H1 (cell line): Measurements from ENCODE around the gene CIAO2A. TPM values are rescaled to one million over a fixed set of nuclear protein-coding genes. Genes with fewer than 3 reads are reported as not detected.

Experiments
- CTCF ChIA-PET: fragments of 300-600 bp; sonication (Branson Sonifier 250); formaldehyde crosslinking; loops from one replicate; lab custom pipeline; 2021; ENCODE audit not compliant: partially characterized antibody; lab: Charles Lee
- POLR2A ChIA-PET: fragments of 300-600 bp; sonication (Branson Sonifier 250); formaldehyde crosslinking; loops from one replicate; lab custom pipeline; 2021; ENCODE audit warnings: inconsistent platforms; ENCODE audit not compliant: partially characterized antibody; lab: Charles Lee
- DNase-seq, 2 experiments: peaks; one replicate each; pipeline versions ENCODE4 v3.0.0 to v3.0.0-alpha.2; 2010 to 2022; ENCODE audit warnings: low spot score in 2 of 2, low read depth in 1 of 2, mixed read lengths in 1 of 2
- FAIRE-seq: peaks from 2 replicates; lab custom pipeline; 2011; peaks lifted over from hg19 to GRCh38; lab: Jason Lieb, UNC
- H2AFZ ChIP-seq: 2 replicates; pipeline ENCODE4 v1.8.1; 2012; ENCODE audit warnings: low read length, inconsistent platforms
- H2AK5ac ChIP-seq: 2 replicates; pipeline ENCODE4 v1.6.1; 2013; ENCODE audit warnings: low read depth, low read length
- H2BK120ac ChIP-seq: replicated peaks from 2 replicates; pipeline ENCODE3; 2013; ENCODE audit warnings: low read depth, low read length, inconsistent platforms
- H2BK12ac ChIP-seq: 2 replicates; pipeline ENCODE4 v1.6.1; 2013; ENCODE audit warnings: low read depth, low read length
- H2BK15ac ChIP-seq: 2 replicates; pipeline ENCODE4 v1.6.1; 2013; ENCODE audit warnings: low read length
- H2BK20ac ChIP-seq: 2 replicates; pipeline ENCODE4 v1.6.1; 2013; ENCODE audit warnings: low read length
- H2BK5ac ChIP-seq: 2 replicates; pipeline ENCODE4 v1.6.1; 2013; ENCODE audit warnings: low read depth, low read length
- H3K14ac ChIP-seq: 2 replicates; pipeline ENCODE4 v1.6.1; 2013; ENCODE audit warnings: inconsistent platforms; ENCODE audit not compliant: insufficient read length
- H3K18ac ChIP-seq: 2 replicates; pipeline ENCODE4 v1.6.1; 2013; ENCODE audit warnings: low read length; ENCODE audit errors: extremely low read depth
- H3K23ac ChIP-seq: 2 replicates; pipeline ENCODE4 v1.6.1; 2013; ENCODE audit warnings: inconsistent platforms; ENCODE audit not compliant: insufficient read length
- H3K23me2 ChIP-seq: 2 replicates; pipeline ENCODE4 v1.6.1; 2013; ENCODE audit warnings: low read depth, low read length
- H3K27ac ChIP-seq: 2 replicates; pipeline ENCODE4 v1.6.1; 2011; ENCODE audit warnings: low read depth, low read length, inconsistent platforms
- H3K27me3 ChIP-seq, 4 experiments: replicated peaks in 1 of 4; 1 replicate in 1 of 4; 2 replicates in 3 of 4; pipeline versions ENCODE4 v1.6.1 to v1.8.1; 2011 to 2013; ENCODE audit warnings: low read length in 3 of 4, mild to moderate bottlenecking in 3 of 4, inconsistent platforms in 2 of 4, mixed read lengths in 2 of 4, moderate library complexity in 1 of 4; ENCODE audit not compliant: control insufficient read depth in 3 of 4, insufficient read depth in 3 of 4; ENCODE audit errors: extremely low read depth in 1 of 4
- H3K36me3 ChIP-seq, 4 experiments: 2 replicates each; pipeline versions ENCODE4 v1.6.1 to v1.8.1; 2011 to 2013; ENCODE audit warnings: mild to moderate bottlenecking in 4 of 4, low read length in 3 of 4, moderate library complexity in 2 of 4, control low read depth in 1 of 4, inconsistent platforms in 1 of 4; ENCODE audit not compliant: insufficient read depth in 4 of 4, control insufficient read depth in 2 of 4
- H3K4ac ChIP-seq: replicated peaks from 2 replicates; pipeline ENCODE3; 2013; ENCODE audit warnings: low read length, low read depth, mixed read lengths, inconsistent platforms; ENCODE audit not compliant: insufficient read length
- H3K4me1 ChIP-seq, 4 experiments: replicated peaks in 1 of 4; 1 replicate in 1 of 4; 2 replicates in 3 of 4; pipeline versions ENCODE4 v1.6.1 to v1.8.1; 2011 to 2013; ENCODE audit warnings: low read length in 3 of 4, inconsistent platforms in 2 of 4, mixed read lengths in 1 of 4; ENCODE audit not compliant: insufficient read depth in 4 of 4, control insufficient read depth in 3 of 4
- H3K4me2 ChIP-seq, 2 experiments: 2 replicates each; pipeline versions ENCODE4 v1.6.1 to v1.8.1; 2011 to 2013; ENCODE audit warnings: low read depth in 2 of 2, low read length in 2 of 2, control low read depth in 1 of 2, inconsistent platforms in 1 of 2, mild to moderate bottlenecking in 1 of 2; ENCODE audit not compliant: insufficient read depth in 1 of 2
- H3K4me3 ChIP-seq, 4 experiments: fragments of 200-600, 300-600 bp in 1 of 4; sonication (generic), shearing (Covaris generic), sonication (Bioruptor Twin) in 1 of 4; 2 replicates each; pipeline versions ENCODE4 v1.5.1 to v1.8.1; 2011 to 2016; ENCODE audit warnings: low read length in 4 of 4, low read depth in 3 of 4, control low read depth in 2 of 4, inconsistent platforms in 2 of 4, mild to moderate bottlenecking in 2 of 4, mixed read lengths in 1 of 4, moderate library complexity in 1 of 4; ENCODE audit not compliant: insufficient read depth in 2 of 4; ENCODE audit errors: extremely low read depth in 1 of 4
- H3K56ac ChIP-seq: replicated peaks from 2 replicates; pipeline ENCODE3; 2013; ENCODE audit warnings: low read depth, mild to moderate bottlenecking, mixed read lengths, low read length, inconsistent platforms; ENCODE audit not compliant: insufficient read length
- H3K79me1 ChIP-seq: 2 replicates; pipeline ENCODE4 v1.6.1; 2013; ENCODE audit warnings: low read depth, low read length, control low read depth
- H3K79me2 ChIP-seq, 2 experiments: 2 replicates each; pipeline versions ENCODE4 v1.6.1 to v1.8.1; 2012 to 2013; ENCODE audit warnings: low read length in 2 of 2, mild to moderate bottlenecking in 2 of 2, inconsistent platforms in 1 of 2; ENCODE audit not compliant: insufficient read depth in 2 of 2, control insufficient read depth in 1 of 2
- H3K9ac ChIP-seq, 4 experiments: replicated peaks in 1 of 4; 1 replicate in 1 of 4; 2 replicates in 3 of 4; pipeline versions ENCODE4 v1.6.1 to v1.8.1; 2011 to 2013; ENCODE audit warnings: low read depth in 3 of 4, low read length in 3 of 4, control low read depth in 2 of 4, mild to moderate bottlenecking in 2 of 4, moderate library complexity in 2 of 4, inconsistent platforms in 1 of 4; ENCODE audit errors: extremely low read depth in 1 of 4
- H3K9me3 ChIP-seq, 2 experiments: 2 replicates each; pipeline versions ENCODE4 v1.6.1 to v1.8.1; 2012 to 2013; ENCODE audit warnings: mild to moderate bottlenecking in 2 of 2, moderate library complexity in 2 of 2, control low read depth in 1 of 2, inconsistent platforms in 1 of 2, low read depth in 1 of 2, low read length in 1 of 2, mixed read lengths in 1 of 2; ENCODE audit not compliant: insufficient read depth in 2 of 2
- H4K20me1 ChIP-seq, 2 experiments: replicated peaks in 1 of 2; 2 replicates each; pipeline versions ENCODE3 to v1.8.1; 2011 to 2013; ENCODE audit warnings: inconsistent platforms in 2 of 2, low read length in 2 of 2, mild to moderate bottlenecking in 1 of 2; ENCODE audit not compliant: insufficient read depth in 2 of 2, control insufficient read depth in 1 of 2
- H4K5ac ChIP-seq: 2 replicates; pipeline ENCODE4 v1.6.1; 2013; ENCODE audit warnings: low read length, low read depth, mixed read lengths, inconsistent platforms; ENCODE audit not compliant: insufficient read length
- H4K8ac ChIP-seq: 2 replicates; pipeline ENCODE4 v1.8.0; 2013; ENCODE audit warnings: mild to moderate bottlenecking, moderate library complexity, low read length, inconsistent platforms; ENCODE audit not compliant: insufficient read depth; ENCODE audit errors: extremely low read depth
- H4K91ac ChIP-seq: replicated peaks from 2 replicates; pipeline ENCODE3; 2013; ENCODE audit warnings: low read length, mixed read lengths, inconsistent platforms; ENCODE audit not compliant: insufficient read length
- CBX5 ChIP-seq: fragments of 300-800, 300-1000 bp; sonication (generic); IDR thresholded peaks from 2 replicates; pipeline ENCODE4 v1.7.1; 2016; ENCODE audit warnings: antibody characterized with exemption, low read length, low read depth
- CREB1 ChIP-seq: IDR thresholded peaks from 2 replicates; pipeline ENCODE4 v1.6.1; 2012; ENCODE audit warnings: inconsistent platforms
- CTBP2 ChIP-seq: IDR thresholded peaks from 2 replicates; pipeline ENCODE4 v1.7.0; 2011; ENCODE audit warnings: borderline replicate concordance, mild to moderate bottlenecking, moderate library complexity, mixed read lengths, low read length; ENCODE audit not compliant: insufficient read depth, insufficient read length
- EGR1 ChIP-seq: IDR thresholded peaks from 2 replicates; pipeline ENCODE4 v1.6.1; 2011; ENCODE audit warnings: low read depth, low read length, borderline replicate concordance
- SIN3A ChIP-seq, 2 experiments: IDR thresholded peaks in 1 of 2; conservative IDR thresholded peaks in 1 of 2; 2 replicates each; pipeline ENCODE4 v1.6.1; 2011 to 2012; ENCODE audit warnings: low read length in 2 of 2, improper control_type of control experiment in 1 of 2, low read depth in 1 of 2, mild to moderate bottlenecking in 1 of 2
- SIX5 ChIP-seq: IDR thresholded peaks from 2 replicates; pipeline ENCODE4 v1.6.1; 2011; ENCODE audit warnings: mild to moderate bottlenecking, low read depth, low read length
- SUZ12 ChIP-seq: fragments of 200-600 bp; sonication (generic); IDR thresholded peaks from 2 replicates; pipeline ENCODE4 v1.6.1; 2012; ENCODE audit warnings: mild to moderate bottlenecking, inconsistent platforms, low read length, moderate library complexity, mixed read lengths
- WGBS, 2 experiments: shearing (Covaris generic) in 1 of 2; methylation state at CpG; one replicate each; pipeline versions ENCODE4 v1.1.6 to v1.1.7; 2013 to 2015; ENCODE audit warnings: low lambda C conversion rate in 2 of 2, mixed read lengths in 2 of 2, inconsistent platforms in 1 of 2, low coverage in 1 of 2, missing lambda C conversion rate in 1 of 2; ENCODE audit not compliant: insufficient replicate concordance in 2 of 2, insufficient coverage in 1 of 2, insufficient read length in 1 of 2; ENCODE audit errors: extremely low coverage in 1 of 2, missing lambda C conversion rate in 1 of 2; 5-methylcytosine and 5-hydroxymethylcytosine counted together
- polyA plus RNA-seq, 7 experiments: library from polyadenylated mRNA; depleted of rRNA in 3 of 7; stranded (reverse) in 5 of 7; unstranded in 2 of 7; fragments of >200 nt in 5 of 7; fragments of 200-250 nt in 2 of 7; gene quantifications; 1 replicate in 5 of 7; 2 replicates in 1 of 7; 4 replicates in 1 of 7; pipeline versions ENCODE4 v1.2.1 to v1.2.3, GENCODE V29; 2011 to 2013; ENCODE audit warnings: missing spikeins in 2 of 7, mixed read lengths in 2 of 7
- total RNA-seq: library from RNA; stranded (reverse); fragmentation: NEBNext Ultra II Directional; extraction: Animal tissue kit (Norgen Biotek cat#: 25700); gene quantifications from 2 replicates; pipeline ENCODE4 v1.2.1, GENCODE V29; 2021
- TF ChIP-seq, protein P1 (sequence below): IDR thresholded peaks from 2 replicates; pipeline ENCODE4 v1.6.1; 2011; ENCODE audit warnings: low read length, improper control_type of control experiment
- TF ChIP-seq, protein P2 (sequence below): IDR thresholded peaks from 2 replicates; pipeline ENCODE4 v1.6.1; 2011; ENCODE audit warnings: low read depth, mild to moderate bottlenecking, low read length; ENCODE audit not compliant: insufficient read depth

The CIAO2A gene
- total and polyA plus RNA-seq, 2 of the 8 experiments (the other 6 are each of a cell fraction or from before 2014, with no cell fraction given), result 76.4 to 86.5 TPM

DNA sequence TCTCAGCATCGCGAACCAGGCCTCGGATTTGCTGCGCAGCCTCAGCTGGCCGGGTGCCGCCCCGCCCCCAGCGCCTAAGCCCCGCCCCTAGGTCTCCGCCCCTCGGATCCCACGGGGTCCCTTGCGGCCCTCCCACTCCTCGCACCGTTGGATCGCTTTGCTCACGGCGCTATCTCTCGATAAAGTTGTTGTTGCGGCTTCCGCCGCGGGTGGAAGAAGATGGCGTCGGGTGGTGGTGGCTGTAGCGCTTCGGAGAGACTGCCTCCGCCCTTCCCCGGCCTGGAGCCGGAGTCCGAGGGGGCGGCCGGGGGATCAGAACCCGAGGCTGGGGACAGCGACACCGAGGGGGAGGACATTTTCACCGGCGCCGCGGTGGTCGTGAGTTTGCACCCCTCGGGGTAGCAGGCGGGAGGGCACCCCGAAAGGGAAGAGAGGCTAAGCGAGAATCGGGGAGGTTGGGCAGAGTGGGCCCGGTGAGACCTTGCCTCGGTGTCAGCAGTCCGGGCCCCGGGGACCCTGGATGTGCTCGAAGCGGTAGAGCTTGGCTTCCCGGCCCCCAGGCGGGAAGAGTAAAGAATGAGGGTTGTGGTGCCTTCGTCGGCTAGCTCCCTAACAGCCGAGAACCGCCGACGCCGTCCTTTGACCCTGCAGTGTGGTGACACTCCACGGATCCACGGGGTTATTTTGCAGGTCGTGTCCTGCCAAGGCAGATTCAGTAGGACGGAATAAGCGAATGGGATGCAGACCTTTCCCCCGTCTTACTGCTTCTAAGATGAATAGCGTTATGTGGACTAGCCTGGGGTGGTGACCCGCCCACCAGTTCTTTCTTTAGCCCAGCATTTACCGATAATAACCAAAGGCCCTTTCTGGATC, 2.4 kb upstream of the CIAO2A start, which contains the start of gene SNX1:
TSS of gene SNX1 (plus strand) at position 188 of the 873 bp plus-strand sequence. CDS start at position 220, 32 bp downstream.
- H3K9me3 ChIP-seq, result no peaks in the 10 kb centered on the region
- H3K27me3 ChIP-seq, result no peaks in the 10 kb centered on the region
- ChIA-PET POLR2A (interaction anchor here (0.8 to 1.0 kb wide), 2 partner anchors 15 to 72 kb away, joined by 3 read pairs; no protein-coding TSS in a partner anchor), CTCF (interaction anchor here (0.9 to 1.3 kb wide), 2 partner anchors 10 to 16 kb away, joined by 3 read pairs; no protein-coding TSS in a partner anchor)
- peak within 1 kb of the TSS; percentile 92 to 95 for H3K4me2 ChIP-seq
- no peak within 1 kb of the TSS for H2BK12ac ChIP-seq
- H3K9ac ChIP-seq, result peak within 1 kb of the TSS; percentile 44 to 75 (median 56)
- no peak within 1 kb of the TSS for H3K56ac ChIP-seq
- no peak within 1 kb of the TSS for H3K27ac ChIP-seq
- peak; percentile 58 to 95 for DNase-seq
- H4K91ac ChIP-seq, result no peak within 1 kb of the TSS
- H2BK20ac ChIP-seq, result no peak within 1 kb of the TSS
- H2BK120ac ChIP-seq, result no peak within 1 kb of the TSS
- H3K4me1 ChIP-seq, result peaks cover 2 to 6% (median 4%) of the 10 kb centered on the region in 4 experiments
- no peak within 1 kb of the TSS for H4K5ac ChIP-seq
- no peak within 1 kb of the TSS for H3K14ac ChIP-seq
- no peak within 1 kb of the TSS for H2AK5ac ChIP-seq
- FAIRE-seq, result no peak
- H3K36me3 ChIP-seq, result no peaks in the 10 kb centered on the region
- H2BK15ac ChIP-seq, result no peak within 1 kb of the TSS
- H3K23ac ChIP-seq, result no peak within 1 kb of the TSS
- H3K4me3 ChIP-seq, result peak within 1 kb of the TSS; percentile 83 to 92 (median 86)
- peak within 1 kb of the TSS; percentile 64; the same call in 1 of the 2 replicates for H2AFZ ChIP-seq
- 1% methylated on average over 40 of the region's 70 CpGs; no CpG with 5 or more reads in 1 of the 2 experiments for WGBS, 2 experiments
- 0 out of 2 replicates have a peak within 1 kb of the TSS, but pooled peaks have one; percentile 5 for H2BK5ac ChIP-seq
- H3K23me2 ChIP-seq, result peaks cover 12% of the 10 kb centered on the region
- peak within 1 kb of the TSS; percentile 78 for H4K8ac ChIP-seq
- H3K79me2 ChIP-seq, result peaks cover 0 to 55% of the 10 kb centered on the region in 2 experiments; a peak in 2 of 4 replicates
- peaks cover 2% of the 10 kb centered on the region; the same call in 1 of the 2 replicates for H3K79me1 ChIP-seq
- H3K18ac ChIP-seq, result peak within 1 kb of the TSS; percentile 52; the same call in 1 of the 2 replicates
- peaks cover 0 to 2% of the 10 kb centered on the region in 2 experiments for H4K20me1 ChIP-seq
- H3K4ac ChIP-seq, result no peak within 1 kb of the TSS
- TF ChIP-seq CBX5 (no peak), SUZ12 (no peak), CREB1 (peak; percentile 56; the same call in 1 of the 2 replicates), SIN3A (conservative IDR thresholded peaks at IDR 0.05 in 1 of 2, IDR thresholded peaks at IDR 0.05 in 1 of 2; ENCODE audit: low read depth in 1 of 2, low read length in 2 of 2) (peak in 1 of 2 experiments; percentile 79; a peak in 2 of 4 replicates), EGR1 (no peak), SIX5 (no peak), CTBP2 (no peak)
- TF ChIP-seq, protein P1, sequence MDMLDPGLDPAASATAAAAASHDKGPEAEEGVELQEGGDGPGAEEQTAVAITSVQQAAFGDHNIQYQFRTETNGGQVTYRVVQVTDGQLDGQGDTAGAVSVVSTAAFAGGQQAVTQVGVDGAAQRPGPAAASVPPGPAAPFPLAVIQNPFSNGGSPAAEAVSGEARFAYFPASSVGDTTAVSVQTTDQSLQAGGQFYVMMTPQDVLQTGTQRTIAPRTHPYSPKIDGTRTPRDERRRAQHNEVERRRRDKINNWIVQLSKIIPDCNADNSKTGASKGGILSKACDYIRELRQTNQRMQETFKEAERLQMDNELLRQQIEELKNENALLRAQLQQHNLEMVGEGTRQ, result no peak; the same call in 1 of the 2 replicates
- TF ChIP-seq, protein P2, sequence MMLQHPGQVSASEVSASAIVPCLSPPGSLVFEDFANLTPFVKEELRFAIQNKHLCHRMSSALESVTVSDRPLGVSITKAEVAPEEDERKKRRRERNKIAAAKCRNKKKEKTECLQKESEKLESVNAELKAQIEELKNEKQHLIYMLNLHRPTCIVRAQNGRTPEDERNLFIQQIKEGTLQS, result no peak
